ENCODE data around the gene RGS3.
"Not testable (repeated sequence)": the region's sequence is repeated elsewhere in the genome, so short reads cannot be mapped to it uniquely, and the experiment has no call there.

Gene RGS3

GRCh38 chr9:113467183-113467582, 3.7 kb downstream of the RGS3 start:
- DNase-seq: no peak

DNA sequence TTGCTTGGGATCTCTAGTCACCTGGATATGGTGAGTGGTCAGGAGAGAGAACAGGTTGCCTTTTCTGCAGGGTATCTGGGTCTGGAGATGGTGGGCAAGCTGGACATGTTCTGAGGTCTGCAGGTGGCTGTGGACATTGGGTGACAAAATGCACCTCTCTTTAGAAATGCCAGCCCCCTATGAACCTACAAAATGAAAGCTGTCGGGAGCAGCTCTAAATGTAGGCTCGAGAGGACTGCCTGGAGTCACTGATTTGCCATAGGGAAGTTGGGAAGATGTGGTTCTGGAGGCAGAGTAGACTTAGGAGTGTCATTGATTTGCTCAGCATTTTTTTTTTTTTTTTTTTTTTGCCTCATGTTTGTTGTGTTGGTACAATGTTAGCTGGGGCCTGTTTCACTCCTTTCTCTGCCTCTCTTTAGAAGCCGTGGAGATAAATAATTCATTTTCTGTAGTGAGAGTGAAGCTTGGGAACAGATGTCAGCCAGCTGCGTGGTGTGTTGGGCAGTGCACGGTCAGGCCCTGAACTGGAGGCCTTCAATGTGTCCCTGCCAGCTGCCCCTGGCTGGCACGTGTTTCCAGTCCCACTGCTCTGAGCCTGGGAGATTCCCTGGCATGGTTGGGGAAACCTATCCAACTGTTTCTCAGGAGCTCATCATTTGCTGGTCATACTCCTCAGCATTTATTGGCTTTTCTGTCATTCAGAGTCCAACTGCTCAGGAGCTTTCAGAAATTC, 5.4 kb downstream of the RGS3 start:
- DNase-seq: no peak

GRCh38 chr9:113471143-113471542, 7.6 kb downstream of the RGS3 start:
- DNase-seq: no peak

- DNase-seq: no peak
Measured at GRCh38 chr9:113471566-113471965, 8.0 kb downstream of the RGS3 start.

DNA sequence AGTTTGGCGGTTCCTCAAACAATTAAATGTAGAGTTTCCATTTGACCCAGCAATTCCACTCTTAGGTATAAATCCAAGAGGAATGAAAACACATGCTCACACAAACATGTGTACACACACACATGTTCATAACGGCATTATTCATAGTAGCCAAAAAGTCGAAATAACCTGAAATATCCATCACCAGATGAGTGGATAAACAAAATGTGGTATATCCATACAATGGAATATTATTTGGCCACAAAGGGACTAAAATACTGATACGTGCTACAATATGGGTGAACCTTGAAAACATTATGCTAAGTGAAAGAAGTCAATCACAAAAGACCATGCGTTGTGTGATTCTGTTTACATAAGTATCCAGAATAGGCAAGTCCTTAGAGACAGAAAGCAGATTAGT, 8.7 kb downstream of the RGS3 start:
- no peak for DNase-seq

- no peak for DNase-seq
Measured at GRCh38 chr9:113474360-113475028, 11.0 kb downstream of the RGS3 start.

GRCh38 chr9:113475031-113475430, 11.5 kb downstream of the RGS3 start:
- DNase-seq: no peak

GRCh38 chr9:113475992-113476391, 12.5 kb downstream of the RGS3 start:
- DNase-seq: no peak

DNA sequence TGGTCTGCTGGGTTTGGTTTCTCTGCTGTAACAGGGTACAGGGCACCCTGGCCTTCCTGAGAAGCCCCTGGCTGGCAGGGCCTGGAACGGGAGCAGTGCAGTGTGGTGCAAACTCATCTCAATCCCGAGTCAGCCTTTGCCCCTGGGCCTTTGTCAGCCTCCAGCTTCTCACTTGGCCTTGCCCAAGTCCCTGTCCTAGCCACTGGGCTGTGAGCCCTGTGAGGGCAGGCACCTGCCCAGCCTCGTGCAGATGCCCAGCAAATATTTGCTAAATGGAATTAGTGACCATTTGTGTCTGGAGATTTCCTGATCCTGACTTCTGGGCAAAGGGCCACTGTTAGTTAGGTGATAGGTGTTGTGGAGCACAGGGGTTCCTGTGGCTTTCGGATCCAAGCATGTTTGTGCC, 13.0 kb downstream of the RGS3 start:
- no peak for DNase-seq

- no peak for DNase-seq
Measured at GRCh38 chr9:113477058-113477457, 13.5 kb downstream of the RGS3 start.

DNA sequence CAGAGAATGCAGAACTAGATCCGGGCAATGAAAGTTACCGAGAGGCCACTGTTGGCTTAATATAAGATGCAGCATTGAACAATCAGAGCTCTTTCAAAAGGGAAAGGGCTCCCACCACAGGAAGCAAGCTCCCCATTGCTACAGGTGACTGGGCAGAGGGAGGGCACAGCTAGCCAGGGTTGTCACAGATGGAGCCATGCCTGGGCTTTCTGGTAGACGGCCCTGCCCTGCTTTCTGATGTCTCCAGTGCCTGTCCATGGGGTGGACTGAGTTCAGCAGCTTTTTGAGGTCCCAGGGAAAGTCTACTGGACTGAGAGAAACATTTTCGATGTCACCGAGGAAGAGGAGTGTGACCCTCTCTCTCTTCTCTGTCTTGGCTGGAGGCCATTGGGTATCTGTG, 14.1 kb downstream of the RGS3 start:
- no peak for DNase-seq

- no peak for DNase-seq
Measured at GRCh38 chr9:113479174-113479621, 15.7 kb downstream of the RGS3 start.

GRCh38 chr9:113480612-113481011, 17.1 kb downstream of the RGS3 start:
- DNase-seq: no peak

DNA sequence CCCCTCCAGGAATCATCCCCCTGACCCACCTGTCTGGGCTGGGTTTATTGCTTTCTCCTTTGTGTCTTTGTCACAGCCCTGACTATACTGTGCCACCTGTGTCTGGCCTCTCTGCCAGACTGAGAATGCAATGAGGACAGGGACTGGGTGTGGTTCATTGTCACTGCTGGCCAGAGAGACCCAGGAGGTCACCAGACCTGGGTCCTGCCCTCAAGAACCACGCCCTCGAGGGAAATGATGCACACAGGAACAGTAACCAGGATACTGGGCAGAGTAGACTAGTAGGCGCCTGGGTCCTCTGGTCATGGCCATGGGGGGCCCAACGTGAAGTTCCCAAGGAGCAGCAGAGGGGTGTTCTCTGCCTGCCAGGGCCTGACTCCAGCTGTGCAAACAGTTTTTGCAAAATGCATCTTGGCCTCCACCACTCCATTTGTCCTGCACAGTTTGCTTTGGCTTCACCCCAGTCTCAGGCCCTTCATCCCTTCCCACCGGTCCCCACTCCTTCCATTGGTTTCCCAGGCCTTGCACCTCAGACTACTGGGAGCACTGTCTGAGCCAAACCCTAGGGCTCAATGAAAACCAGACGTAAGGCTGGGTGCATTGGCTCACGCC, 17.8 kb downstream of the RGS3 start:
- DNase-seq: no peak

- DNase-seq: no peak
Measured at GRCh38 chr9:113482341-113482740, 18.8 kb downstream of the RGS3 start.

- DNase-seq: no peak
Measured at GRCh38 chr9:113482991-113483675, 19.6 kb downstream of the RGS3 start.

DNA sequence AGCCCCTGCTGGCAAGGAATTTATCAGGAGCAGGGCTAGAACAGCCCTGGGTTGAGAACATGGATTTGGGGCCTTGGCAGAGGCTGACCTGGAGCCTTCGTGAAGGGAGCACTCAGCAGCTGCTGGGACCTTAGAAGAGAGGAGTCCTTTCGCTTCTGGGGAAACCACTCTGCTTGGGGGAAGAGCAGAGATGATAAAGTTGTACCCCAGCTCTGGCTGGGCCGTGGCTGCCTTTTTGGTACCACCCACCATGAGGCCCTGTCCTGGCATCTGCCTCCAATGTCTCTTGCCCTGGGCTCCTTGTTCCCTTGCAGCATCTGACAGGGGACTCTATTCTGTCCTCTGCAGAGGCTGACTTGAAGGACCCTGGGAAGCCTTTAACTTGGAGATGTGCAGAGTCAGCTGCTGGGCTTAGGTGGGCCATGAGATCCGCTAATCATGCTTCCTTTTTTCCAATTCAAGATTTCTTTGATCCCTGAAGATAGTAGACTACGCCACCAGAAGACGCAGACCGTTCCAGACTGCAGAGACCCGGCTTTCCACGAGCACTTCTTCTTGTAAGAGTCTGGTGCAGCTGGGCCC, 20.2 kb downstream of the RGS3 start:
- no peak for DNase-seq

DNA sequence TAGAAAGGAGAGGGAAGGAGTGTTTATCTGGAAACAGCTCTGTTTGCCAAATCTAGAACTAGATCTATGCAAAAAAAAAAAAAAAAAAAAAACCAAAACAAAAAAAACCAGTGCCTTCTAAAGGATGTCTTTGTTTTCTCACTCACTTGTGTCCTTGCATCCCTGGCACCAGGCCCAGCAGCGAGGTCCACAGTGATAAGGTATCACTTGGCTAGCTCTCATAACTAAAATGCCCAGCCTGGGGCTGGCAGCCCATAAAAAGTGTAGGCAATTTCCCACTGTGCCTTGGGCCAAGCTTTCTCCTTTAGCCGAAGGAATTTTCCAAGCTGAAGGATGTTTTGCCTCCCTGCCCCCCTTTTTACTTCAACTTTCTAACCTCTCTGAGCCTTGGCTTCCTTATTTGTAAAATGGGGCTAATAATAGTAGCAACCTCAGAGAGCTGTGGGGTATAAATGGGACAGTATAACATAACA, 20.8 kb downstream of the RGS3 start:
- peak; percentile 32 for DNase-seq

- DNase-seq: no peak
Measured at GRCh38 chr9:113485761-113486115, 22.2 kb downstream of the RGS3 start.

- DNase-seq: no peak
Measured at GRCh38 chr9:113486327-113486726, 22.8 kb downstream of the RGS3 start.

DNA sequence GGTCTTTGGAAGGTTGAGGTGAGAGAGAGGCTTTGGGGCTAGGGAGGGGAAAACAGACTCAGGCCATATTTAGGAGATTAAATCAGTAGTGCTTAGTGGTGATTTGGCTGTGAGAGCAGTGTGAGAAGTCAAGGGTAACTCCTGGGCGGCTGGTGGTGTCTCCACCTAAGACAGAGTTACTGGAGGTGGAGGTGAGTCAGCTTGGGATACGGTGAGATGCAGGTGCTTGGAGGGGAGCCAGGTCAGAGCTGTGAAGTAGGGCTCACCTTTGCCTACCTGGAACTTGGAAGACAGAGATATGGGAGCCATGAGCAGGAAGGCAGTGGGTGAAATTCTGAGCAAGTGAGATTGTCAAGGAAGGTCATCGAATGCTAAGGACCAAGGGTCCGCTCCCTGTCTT, 24.5 kb downstream of the RGS3 start:
- no peak for DNase-seq

- no peak for DNase-seq
Measured at GRCh38 chr9:113488490-113488889, 25.0 kb downstream of the RGS3 start.

- not testable (repeated sequence) for DNase-seq
Measured at GRCh38 chr9:113491147-113491546, 27.6 kb downstream of the RGS3 start.
